ENCODE measurements around the gene C22orf15.

C22orf15 gene, protein sequence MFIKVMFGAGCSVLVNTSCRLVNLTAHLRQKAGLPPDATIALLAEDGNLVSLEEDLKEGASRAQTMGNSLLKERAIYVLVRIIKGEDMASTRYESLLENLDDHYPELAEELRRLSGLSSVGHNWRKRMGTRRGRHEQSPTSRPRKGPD

DNA sequence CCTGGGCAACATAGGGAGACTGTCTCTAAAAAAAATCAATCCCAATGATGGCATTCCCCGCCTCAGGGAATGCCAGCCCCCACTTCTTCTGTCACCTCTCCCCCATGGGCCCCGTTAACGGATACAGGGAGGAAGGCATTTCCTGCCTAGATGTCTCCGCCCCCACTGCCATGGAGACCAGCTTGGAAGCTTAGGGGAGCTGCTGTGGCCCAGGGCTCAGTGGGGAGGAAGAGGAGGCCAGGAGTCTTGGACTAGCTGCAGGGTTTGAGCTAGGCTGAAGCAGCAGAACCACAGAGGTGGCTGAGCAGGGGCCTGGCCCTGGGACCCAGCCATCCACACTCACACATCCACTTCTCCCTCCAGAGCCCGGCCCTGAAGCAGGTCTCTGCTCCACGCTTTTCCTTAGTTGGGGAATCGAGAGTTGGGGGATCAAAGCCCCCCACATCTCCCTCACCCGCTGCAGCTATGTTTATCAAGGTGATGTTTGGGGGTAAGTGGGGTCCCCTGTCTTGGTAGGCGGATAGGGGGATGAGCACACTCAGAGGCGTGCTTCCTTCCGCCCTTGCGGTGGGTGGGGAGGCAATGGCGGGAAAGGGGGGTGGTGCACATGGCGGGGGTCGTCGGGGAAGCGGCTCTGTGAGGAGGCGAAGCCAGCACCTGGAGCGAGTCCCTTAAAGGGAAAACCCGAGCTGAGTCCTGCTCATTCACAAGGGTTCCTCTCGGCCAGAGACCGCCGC, at the start of gene C22orf15:
Gene C22orf15, plus strand, starts transcription at position 149 of the 737 bp plus-strand sequence. Its CDS starts 317 bp downstream, at position 466.
- peak within 1 kb of the TSS in 1 of 2 donors; percentile 53 for H3K4me3 ChIP-seq (ENCODE audit: low read depth in 1 of 2, low read length in 2 of 2)
- peaks cover 0 to 4% of the 10 kb centered on the region in 2 donors for H3K36me3 ChIP-seq (ENCODE audit: control insufficient read depth in 1 of 2, insufficient read depth in 2 of 2, low read length in 2 of 2)
- H3K27ac ChIP-seq (ENCODE audit: low read length) = no peak within 1 kb of the TSS
- no peaks in the 10 kb centered on the region for H3K27me3 ChIP-seq (ENCODE audit: low read depth, low read length)
- H3K9me3 ChIP-seq (ENCODE audit: control insufficient read depth in 1 of 2, low read length in 2 of 2) = no peaks in the 10 kb centered on the region
- H3K4me1 ChIP-seq (ENCODE audit: control insufficient read depth in 1 of 2, insufficient read depth in 2 of 2, low read length in 2 of 2) = peaks cover 0 to 44% of the 10 kb centered on the region in 2 donors

DNA sequence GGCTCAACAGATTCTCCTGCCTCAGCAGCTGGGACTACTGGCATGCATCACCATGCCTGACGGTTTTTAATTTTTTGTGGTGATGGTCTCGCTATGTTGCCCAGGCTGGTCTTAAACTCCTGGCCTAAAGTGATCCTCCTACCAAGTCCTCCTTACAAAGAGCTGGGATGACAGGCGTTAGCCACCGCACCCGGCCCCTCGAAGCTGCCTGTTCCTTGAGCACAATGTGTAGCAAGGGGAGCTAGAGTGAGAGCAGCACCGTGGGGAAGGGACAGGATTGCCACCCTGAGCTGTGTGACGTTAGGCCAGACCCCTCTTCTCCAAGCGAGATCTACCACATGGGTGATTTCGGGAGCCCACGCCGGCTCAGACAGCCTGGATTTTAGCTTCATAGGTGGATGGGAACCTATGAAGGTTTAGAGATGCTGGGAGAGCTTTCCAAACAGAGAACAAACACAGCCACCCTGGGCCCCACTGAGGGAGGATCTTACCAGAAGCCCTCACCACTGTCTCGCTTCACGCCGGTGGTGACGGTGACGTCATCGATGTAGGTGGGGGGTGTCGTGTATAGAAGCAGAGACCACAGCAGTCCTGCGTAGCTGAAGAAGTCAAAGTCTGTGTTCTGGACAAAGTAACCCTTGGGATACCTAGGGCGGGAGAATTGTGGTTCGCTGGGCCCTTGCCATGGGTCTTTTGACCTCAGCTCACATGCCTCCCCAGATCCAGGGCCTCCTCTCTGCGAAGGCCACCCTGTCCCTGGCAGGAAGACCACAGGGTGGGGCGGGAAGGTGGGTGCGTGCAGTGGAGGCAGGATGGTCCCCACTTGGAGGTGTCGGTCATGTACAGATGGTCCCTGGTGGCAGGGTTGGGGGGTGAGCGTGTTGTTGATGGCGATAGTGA, 48.8 kb upstream of the C22orf15 start:
- Histone ChIP-seq H3K27ac (ENCODE audit: low read length) (no peak overlapping the region), H3K36me3 (ENCODE audit: control insufficient read depth in 1 of 2, insufficient read depth in 2 of 2, low read length in 2 of 2) (peaks cover 25 to 52% of the 10 kb centered on the region in 2 donors), H3K27me3 (ENCODE audit: low read depth, low read length) (no peaks in the 10 kb centered on the region), H3K4me3 (ENCODE audit: low read depth in 1 of 2, low read length in 2 of 2) (no peak overlapping the region), H3K9me3 (ENCODE audit: control insufficient read depth in 1 of 2, low read length in 2 of 2) (no peaks in the 10 kb centered on the region), H3K4me1 (ENCODE audit: control insufficient read depth in 1 of 2, insufficient read depth in 2 of 2, low read length in 2 of 2) (peaks cover 0 to 9% of the 10 kb centered on the region in 2 donors)

DNA sequence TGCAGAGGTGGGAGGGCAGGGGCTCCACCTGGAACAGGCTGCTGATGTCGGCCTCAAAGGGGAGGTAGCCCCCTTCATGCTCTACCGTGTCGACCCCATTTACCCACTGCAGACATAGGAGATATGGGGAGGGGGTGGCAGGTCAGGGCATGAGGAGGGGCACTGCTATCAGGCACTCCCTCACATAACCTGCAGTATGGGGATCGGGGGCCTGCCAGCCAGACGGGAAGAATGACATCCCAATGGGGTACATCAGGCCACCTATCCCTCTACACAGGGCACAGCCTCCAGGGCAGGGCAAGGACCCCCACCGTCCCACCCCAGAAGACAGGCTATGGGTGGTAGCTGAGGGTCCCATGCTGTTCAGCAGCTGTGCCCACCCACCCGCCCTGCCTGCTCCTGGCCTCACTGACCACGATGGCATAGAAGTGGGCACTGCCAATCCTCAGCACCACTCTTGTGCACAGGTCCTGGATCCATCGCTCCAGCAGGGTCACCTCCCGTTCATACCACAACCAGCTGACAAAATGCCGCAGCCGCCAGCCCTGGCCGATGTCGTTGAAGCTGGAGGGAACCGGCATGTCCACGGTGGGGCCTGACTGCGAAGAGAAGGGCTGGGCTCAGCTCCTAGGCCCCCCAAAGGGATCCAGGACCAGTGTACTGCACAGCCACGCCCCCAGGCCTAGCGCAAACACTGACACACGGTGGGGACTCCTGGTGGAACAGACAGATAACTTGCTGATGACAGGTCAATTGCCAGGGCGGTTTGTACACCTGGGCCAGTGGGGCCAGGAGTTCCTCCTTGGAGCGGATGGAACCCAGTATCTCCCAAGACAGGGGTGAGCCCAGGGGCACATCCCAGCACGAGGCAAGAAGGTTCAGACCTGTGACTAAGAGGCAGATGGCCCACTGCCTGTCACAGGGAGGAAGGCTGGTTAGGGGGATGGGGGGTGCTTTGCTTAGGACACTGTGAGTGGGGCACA, 47.9 kb upstream of the C22orf15 start:
- H3K27me3 ChIP-seq (ENCODE audit: low read depth, low read length) = no peaks in the 10 kb centered on the region
- no peaks in the 10 kb centered on the region for H3K9me3 ChIP-seq (ENCODE audit: control insufficient read depth in 1 of 2, low read length in 2 of 2)
- H3K4me3 ChIP-seq (ENCODE audit: low read depth in 1 of 2, low read length in 2 of 2) = no peak overlapping the region
- H3K36me3 ChIP-seq (ENCODE audit: control insufficient read depth in 1 of 2, insufficient read depth in 2 of 2, low read length in 2 of 2) = peaks cover 15 to 43% of the 10 kb centered on the region in 2 donors
- no peak overlapping the region for H3K27ac ChIP-seq (ENCODE audit: low read length)
- H3K4me1 ChIP-seq (ENCODE audit: control insufficient read depth in 1 of 2, insufficient read depth in 2 of 2, low read length in 2 of 2) = peaks cover 0 to 9% of the 10 kb centered on the region in 2 donors

DNA sequence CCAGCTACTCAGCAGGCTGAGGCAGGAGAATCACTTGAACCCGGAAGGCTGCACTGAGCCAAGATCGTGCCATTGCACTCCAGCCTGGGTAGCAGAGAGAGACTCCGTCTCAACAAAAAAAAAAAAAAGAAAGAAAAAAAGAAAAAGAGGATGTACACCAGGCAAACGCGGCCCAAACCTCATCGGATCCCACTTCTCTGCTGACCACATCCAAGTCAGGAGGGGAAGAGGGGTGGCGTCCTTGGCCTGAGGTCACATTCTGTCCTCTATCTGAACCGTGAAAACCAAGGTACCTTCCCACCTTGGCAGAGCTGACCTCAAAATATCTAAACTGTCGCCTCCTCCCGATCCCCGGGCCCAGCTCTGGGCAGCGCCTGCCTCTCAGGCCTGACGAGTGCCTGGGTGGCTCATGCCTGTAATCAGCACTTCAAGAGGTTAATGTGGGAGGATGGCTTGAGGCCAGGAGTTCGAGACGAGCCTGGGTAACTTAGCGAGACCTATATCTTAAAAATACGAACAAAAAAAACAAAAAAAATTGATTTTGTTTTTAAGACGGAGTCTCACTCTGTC, 46.9 kb upstream of the C22orf15 start:
- Histone ChIP-seq H3K4me3 (ENCODE audit: low read depth in 1 of 2, low read length in 2 of 2) (peak overlapping the region; percentile 69 to 93), H3K27me3 (ENCODE audit: low read depth, low read length) (no peaks in the 10 kb centered on the region), H3K36me3 (ENCODE audit: control insufficient read depth in 1 of 2, insufficient read depth in 2 of 2, low read length in 2 of 2) (peaks cover 13 to 33% of the 10 kb centered on the region in 2 donors), H3K4me1 (ENCODE audit: control insufficient read depth in 1 of 2, insufficient read depth in 2 of 2, low read length in 2 of 2) (peaks cover 0 to 9% of the 10 kb centered on the region in 2 donors), H3K9me3 (ENCODE audit: control insufficient read depth in 1 of 2, low read length in 2 of 2) (no peaks in the 10 kb centered on the region), H3K27ac (ENCODE audit: low read length) (no peak overlapping the region)

DNA sequence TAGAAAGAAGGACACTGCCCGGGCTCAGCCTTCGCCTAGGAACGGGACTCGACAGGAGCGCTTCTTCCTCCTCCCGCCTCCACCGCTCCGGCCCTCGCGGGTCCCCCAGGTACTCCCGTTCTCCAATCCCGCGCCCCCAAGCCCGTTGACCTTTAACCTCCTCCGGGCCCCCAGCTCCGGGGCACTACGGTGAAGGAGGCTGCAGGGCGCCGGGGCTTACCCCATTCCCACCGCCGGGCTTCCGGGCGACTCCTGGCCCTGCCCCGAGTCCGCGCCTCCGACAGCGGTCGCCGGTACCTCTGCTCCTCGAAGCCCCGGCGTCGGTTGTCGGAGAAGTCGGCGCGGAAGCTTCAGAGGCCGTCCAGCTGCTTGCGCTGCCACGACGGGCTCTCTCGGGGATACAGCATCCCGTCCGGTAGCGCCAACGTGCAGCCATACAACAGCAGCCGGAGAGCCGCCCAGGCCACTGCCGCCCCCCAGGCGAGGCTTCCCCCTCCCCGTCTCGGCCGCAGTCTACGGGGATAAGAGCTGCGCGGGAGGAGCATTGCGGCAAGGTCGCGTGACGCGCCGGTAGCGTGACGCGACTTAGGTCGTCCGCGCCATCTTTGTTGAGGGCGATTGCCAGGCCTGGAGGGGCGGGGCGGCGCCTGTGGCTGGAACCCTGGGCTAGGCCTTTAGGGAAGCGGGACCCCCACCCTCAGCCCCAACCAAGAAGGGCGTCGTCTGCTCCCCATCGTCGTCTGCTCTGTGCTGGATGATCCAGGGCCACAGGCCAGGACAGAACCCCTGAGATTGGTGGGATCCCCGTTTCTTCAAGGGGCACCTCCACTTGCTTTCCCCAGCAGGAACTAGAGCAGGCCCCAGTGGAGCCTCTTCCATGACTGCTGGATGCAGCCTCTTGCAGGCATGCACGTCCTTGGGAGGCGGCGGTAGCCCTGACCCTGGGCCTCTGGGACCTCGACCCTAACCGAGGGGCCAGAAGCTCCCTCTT, 45.7 kb upstream of the C22orf15 start:
- peaks cover 0 to 9% of the 10 kb centered on the region in 2 donors for H3K4me1 ChIP-seq (ENCODE audit: control insufficient read depth in 1 of 2, insufficient read depth in 2 of 2, low read length in 2 of 2)
- no peak overlapping the region for H3K27ac ChIP-seq (ENCODE audit: low read length)
- peak overlapping the region; percentile 69 to 93 for H3K4me3 ChIP-seq (ENCODE audit: low read depth in 1 of 2, low read length in 2 of 2)
- H3K36me3 ChIP-seq (ENCODE audit: control insufficient read depth in 1 of 2, insufficient read depth in 2 of 2, low read length in 2 of 2) = peaks cover 5 to 21% of the 10 kb centered on the region in 2 donors
- H3K9me3 ChIP-seq (ENCODE audit: control insufficient read depth in 1 of 2, low read length in 2 of 2) = no peaks in the 10 kb centered on the region
- no peaks in the 10 kb centered on the region for H3K27me3 ChIP-seq (ENCODE audit: low read depth, low read length)

DNA sequence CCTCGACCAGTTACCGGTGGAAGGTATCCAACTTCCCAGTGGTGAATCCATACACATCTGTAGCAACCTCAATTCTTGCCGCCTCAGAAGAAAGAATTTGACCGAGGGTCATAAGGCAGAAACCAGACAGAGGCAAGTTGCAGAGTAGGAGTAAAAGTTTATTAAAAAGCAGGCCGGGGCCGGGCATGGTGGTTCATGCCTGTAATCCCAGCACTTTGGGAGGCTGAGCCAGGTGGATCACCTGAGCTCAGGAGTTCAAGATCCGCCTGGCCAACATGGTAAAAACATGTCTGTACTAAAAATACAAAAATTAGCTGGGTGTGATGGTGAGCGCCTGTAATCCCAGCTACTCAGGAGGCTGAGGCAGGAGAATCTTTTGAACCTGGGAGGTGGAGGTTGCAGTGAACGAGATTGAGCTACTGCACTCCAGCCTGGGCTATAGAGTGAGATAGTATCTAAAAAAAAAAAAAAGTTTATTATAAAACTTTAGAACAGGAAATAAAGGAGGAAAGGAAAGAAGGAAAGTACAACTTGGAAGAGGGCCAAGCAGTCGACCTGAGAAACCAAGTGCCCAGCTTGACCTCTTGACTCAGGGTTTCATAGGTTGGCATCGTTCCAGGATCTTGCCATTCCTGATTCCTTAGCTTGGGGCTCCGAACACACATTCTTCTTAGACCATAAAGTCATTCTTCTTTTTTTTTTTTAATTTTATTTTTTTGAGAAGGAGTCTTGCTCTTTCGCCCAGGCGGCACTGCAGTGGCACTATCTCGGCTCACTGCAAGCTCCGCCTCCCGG, 44.2 kb upstream of the C22orf15 start:
- Histone ChIP-seq H3K9me3 (ENCODE audit: control insufficient read depth in 1 of 2, low read length in 2 of 2) (no peaks in the 10 kb centered on the region), H3K4me1 (ENCODE audit: control insufficient read depth in 1 of 2, insufficient read depth in 2 of 2, low read length in 2 of 2) (peaks cover 0 to 9% of the 10 kb centered on the region in 2 donors), H3K27me3 (ENCODE audit: low read depth, low read length) (no peaks in the 10 kb centered on the region), H3K36me3 (ENCODE audit: control insufficient read depth in 1 of 2, insufficient read depth in 2 of 2, low read length in 2 of 2) (peaks cover 5 to 11% of the 10 kb centered on the region in 2 donors), H3K27ac (ENCODE audit: low read length) (no peak overlapping the region), H3K4me3 (ENCODE audit: low read depth in 1 of 2, low read length in 2 of 2) (no peak overlapping the region)

DNA sequence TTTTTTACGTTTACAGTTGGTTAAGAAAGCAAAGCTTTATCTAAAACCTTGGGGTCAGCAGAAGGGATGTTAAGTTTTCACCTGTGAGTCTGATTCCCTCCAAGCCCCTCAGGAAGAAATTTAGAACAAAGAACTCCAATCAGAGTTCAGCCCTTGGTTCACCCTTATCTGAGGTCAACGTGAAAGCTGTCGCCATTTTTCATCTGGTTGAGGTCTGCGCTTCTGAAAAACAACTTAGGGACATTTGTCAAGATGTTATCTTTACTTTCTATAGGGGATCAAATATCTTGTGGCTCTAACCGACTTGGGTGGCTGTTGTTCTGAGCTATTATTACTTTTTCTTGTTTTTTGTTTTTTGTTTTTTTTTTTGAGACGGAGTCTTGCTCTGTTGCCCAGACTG, 41.9 kb upstream of the C22orf15 start:
- Histone ChIP-seq H3K27me3 (ENCODE audit: low read depth, low read length) (no peaks in the 10 kb centered on the region), H3K9me3 (ENCODE audit: control insufficient read depth in 1 of 2, low read length in 2 of 2) (no peaks in the 10 kb centered on the region), H3K27ac (ENCODE audit: low read length) (no peak overlapping the region), H3K36me3 (ENCODE audit: control insufficient read depth in 1 of 2, insufficient read depth in 2 of 2, low read length in 2 of 2) (no peaks in the 10 kb centered on the region), H3K4me3 (ENCODE audit: low read depth in 1 of 2, low read length in 2 of 2) (no peak overlapping the region), H3K4me1 (ENCODE audit: control insufficient read depth in 1 of 2, insufficient read depth in 2 of 2, low read length in 2 of 2) (peaks cover 0 to 8% of the 10 kb centered on the region in 2 donors)

DNA sequence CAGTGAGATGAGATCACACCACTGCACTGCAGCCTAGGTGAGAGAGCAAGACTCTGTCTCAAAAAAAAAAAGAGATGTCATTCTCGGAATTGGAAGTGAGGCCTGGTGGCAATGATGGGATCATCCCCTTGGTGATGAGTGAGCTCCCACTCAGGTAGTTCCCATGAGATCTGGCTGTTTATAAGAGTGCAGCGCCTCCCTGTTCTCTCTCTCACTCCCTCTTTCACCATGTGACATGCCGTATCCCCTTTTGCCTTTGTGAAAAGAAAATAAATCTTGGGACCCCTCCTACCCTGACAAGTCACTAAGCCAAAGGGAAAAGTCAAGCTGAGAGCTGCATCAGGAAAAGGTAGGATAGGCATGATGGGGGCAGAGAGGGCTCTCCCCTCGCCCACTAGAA, 40.6 kb upstream of the C22orf15 start:
- H3K36me3 ChIP-seq (ENCODE audit: control insufficient read depth in 1 of 2, insufficient read depth in 2 of 2, low read length in 2 of 2) = no peaks in the 10 kb centered on the region
- H3K9me3 ChIP-seq (ENCODE audit: control insufficient read depth in 1 of 2, low read length in 2 of 2) = no peaks in the 10 kb centered on the region
- no peak overlapping the region for H3K4me3 ChIP-seq (ENCODE audit: low read depth in 1 of 2, low read length in 2 of 2)
- H3K27me3 ChIP-seq (ENCODE audit: low read depth, low read length) = no peaks in the 10 kb centered on the region
- H3K4me1 ChIP-seq (ENCODE audit: control insufficient read depth in 1 of 2, insufficient read depth in 2 of 2, low read length in 2 of 2) = peaks cover 0 to 3% of the 10 kb centered on the region in 2 donors
- H3K27ac ChIP-seq (ENCODE audit: low read length) = no peak overlapping the region

DNA sequence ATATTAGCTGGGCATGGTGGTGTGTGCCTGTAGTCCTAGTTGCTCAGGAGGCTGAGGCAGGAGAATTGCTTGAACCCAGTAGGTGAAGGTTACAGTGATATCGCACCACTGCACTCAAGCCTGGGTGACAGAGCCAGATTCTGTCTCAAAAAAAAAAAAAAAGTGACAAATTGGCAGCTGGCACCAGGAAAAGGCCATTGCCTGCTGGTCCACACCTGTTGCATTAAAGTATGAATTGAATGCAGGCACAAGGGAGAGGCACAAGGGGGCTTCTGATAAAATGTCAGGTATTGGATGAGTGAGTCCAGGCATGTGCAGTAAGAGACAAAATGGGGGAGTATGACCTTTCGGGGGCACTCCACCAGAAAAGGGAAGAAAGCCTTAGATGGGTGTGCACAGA, 40.1 kb upstream of the C22orf15 start:
- H3K27ac ChIP-seq (ENCODE audit: low read length) = no peak overlapping the region

More for the DNA sequence above, 40.1 kb upstream of the C22orf15 start:
- Histone ChIP-seq H3K36me3 (ENCODE audit: control insufficient read depth in 1 of 2, insufficient read depth in 2 of 2, low read length in 2 of 2) (no peaks in the 10 kb centered on the region), H3K27me3 (ENCODE audit: low read depth, low read length) (no peaks in the 10 kb centered on the region), H3K9me3 (ENCODE audit: control insufficient read depth in 1 of 2, low read length in 2 of 2) (no peaks in the 10 kb centered on the region), H3K4me1 (ENCODE audit: control insufficient read depth in 1 of 2, insufficient read depth in 2 of 2, low read length in 2 of 2) (no peaks in the 10 kb centered on the region), H3K4me3 (ENCODE audit: low read depth in 1 of 2, low read length in 2 of 2) (no peak overlapping the region)

All from muscle layer of duodenum (tissue), 2 donors.